ENCODE data around the gene NCAM1. TPM values are rescaled to one million over a fixed set of nuclear protein-coding genes. Genes with fewer than 3 reads are reported as not detected.

The NCAM1 gene
- total and polyA plus RNA-seq, 2 donors (not counting 3 experiments of a cell fraction or from before 2014, with no cell fraction given), result 0.03 TPM; not detected in 1

DNA sequence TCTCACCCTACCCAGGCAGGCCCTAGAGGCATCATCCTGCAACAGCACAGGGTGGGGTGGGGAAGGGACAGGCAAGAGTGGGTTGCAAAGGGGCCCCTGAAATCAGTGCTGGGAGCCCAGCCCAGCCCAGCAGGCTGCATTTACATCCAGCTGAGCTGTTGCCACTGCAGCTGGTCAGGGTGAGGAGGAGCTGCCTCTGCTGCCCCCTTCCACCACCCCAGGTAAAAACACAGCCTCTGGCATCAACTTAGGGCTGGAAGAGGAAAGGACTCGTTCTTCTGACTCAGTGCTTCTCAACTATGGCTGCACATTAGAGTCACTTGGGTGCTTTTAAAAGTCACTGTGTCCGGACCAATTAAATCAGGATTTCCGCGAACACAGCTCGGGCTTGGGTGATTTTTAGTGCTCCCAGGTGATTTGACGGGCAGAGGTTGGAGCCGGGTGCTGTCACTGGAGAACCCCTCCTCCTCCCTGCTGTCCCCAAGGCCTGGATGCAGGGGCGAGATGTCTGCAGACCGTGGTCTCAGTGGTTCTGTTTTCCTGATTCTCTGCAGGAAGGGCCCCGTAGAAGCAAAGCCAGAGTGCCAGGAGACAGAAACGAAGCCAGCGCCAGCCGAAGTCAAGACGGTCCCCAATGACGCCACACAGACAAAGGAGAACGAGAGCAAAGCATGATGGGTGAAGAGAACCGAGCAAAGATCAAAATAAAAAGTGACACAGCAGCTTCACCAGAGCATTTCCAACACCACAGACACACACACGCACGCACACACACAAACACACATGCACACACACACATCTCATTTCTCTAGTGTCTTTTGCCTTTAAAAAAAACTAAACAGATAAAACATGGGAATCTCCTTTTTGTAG, 313.7 kb downstream of the NCAM1 start:
- H3K36me3 ChIP-seq (ENCODE audit: control insufficient read depth in 2 of 2, extremely low read depth in 1 of 2, insufficient read depth in 2 of 2, low read length in 2 of 2), result no peaks in the 10 kb centered on the region
- no peak overlapping the region for H3K4me3 ChIP-seq (replicated peaks in 1 of 3; ENCODE audit: insufficient read depth in 1 of 3, low read depth in 1 of 3, low read length in 3 of 3)
- FAIRE-seq (no peak), DNase-seq (ENCODE audit: low read depth, low spot score) (no peak)
- H3K4me2 ChIP-seq (ENCODE audit: insufficient read depth, low read length), result no peak overlapping the region
- no TSS peak for BruUV-seq (replicated peaks)
- no peaks in the 10 kb centered on the region for H3K27me3 ChIP-seq (ENCODE audit: control insufficient read depth in 2 of 2, insufficient read depth in 2 of 2, low read length in 2 of 2)
- CTCF ChIA-PET, result interaction anchor here (2.1 kb wide), 1 partner anchor 15 kb away, joined by 5 read pairs; no protein-coding TSS in a partner anchor
- H4K20me1 ChIP-seq (replicated peaks; ENCODE audit: control insufficient read depth, extremely low read depth, insufficient read depth, low read length), result no peaks in the 10 kb centered on the region
- no peaks in the 10 kb centered on the region for H3K9me1 ChIP-seq (replicated peaks; ENCODE audit: control insufficient read depth, extremely low read depth, insufficient read depth, low read length)
- no peak overlapping the region for H3K27ac ChIP-seq (ENCODE audit: insufficient read depth, low read depth, low read length)
- TF ChIP-seq EZH2 (IDR thresholded peaks at IDR 0.05; ENCODE audit: borderline replicate concordance, low read depth, low read length, severe bottlenecking) (no peak), GATA2 (IDR thresholded peaks at IDR 0.05; ENCODE audit: insufficient read depth, insufficient read length, low read depth, low read length) (no peak)
- no peak overlapping the region for H2AFZ ChIP-seq (ENCODE audit: low read depth, low read length)
- H3K9me3 ChIP-seq (replicated peaks; ENCODE audit: control insufficient read depth, insufficient read depth, low read length), result no peaks in the 10 kb centered on the region
- POLR2A ChIA-PET, result no interaction called here
- no peak overlapping the region for H3K9ac ChIP-seq (replicated peaks; ENCODE audit: extremely low read depth, insufficient read depth, low read length)
- intact Hi-C loops (cut with micrococcal nuclease) (no loop called here), dilution Hi-C loops (cut with MboI; ENCODE audit: extremely low pct_ligation_motif_present, low sequenced_read_pairs) (no loop called here)
- H3K79me2 ChIP-seq (ENCODE audit: control insufficient read depth, insufficient read depth, low read length), result no peaks in the 10 kb centered on the region
- H3K4me1 ChIP-seq (ENCODE audit: control insufficient read depth, extremely low read depth, insufficient read depth, low read length), result no peaks in the 10 kb centered on the region

GRCh38 chr11:113275602-113276001, 314.4 kb downstream of the NCAM1 start:
- Histone ChIP-seq H3K4me2 (ENCODE audit: insufficient read depth, low read length) (no peak overlapping the region), H3K9me1 (replicated peaks; ENCODE audit: control insufficient read depth, extremely low read depth, insufficient read depth, low read length) (no peaks in the 10 kb centered on the region), H3K79me2 (ENCODE audit: control insufficient read depth, insufficient read depth, low read length) (no peaks in the 10 kb centered on the region), H2AFZ (ENCODE audit: low read depth, low read length) (no peak overlapping the region), H3K4me1 (ENCODE audit: control insufficient read depth, extremely low read depth, insufficient read depth, low read length) (no peaks in the 10 kb centered on the region), H3K9me3 (replicated peaks; ENCODE audit: control insufficient read depth, insufficient read depth, low read length) (no peaks in the 10 kb centered on the region), H4K20me1 (replicated peaks; ENCODE audit: control insufficient read depth, extremely low read depth, insufficient read depth, low read length) (no peaks in the 10 kb centered on the region), H3K36me3 (ENCODE audit: control insufficient read depth in 2 of 2, extremely low read depth in 1 of 2, insufficient read depth in 2 of 2, low read length in 2 of 2) (no peaks in the 10 kb centered on the region), H3K4me3 (replicated peaks in 1 of 3; ENCODE audit: insufficient read depth in 1 of 3, low read depth in 1 of 3, low read length in 3 of 3) (no peak overlapping the region), H3K27me3 (ENCODE audit: control insufficient read depth in 2 of 2, insufficient read depth in 2 of 2, low read length in 2 of 2) (no peaks in the 10 kb centered on the region), H3K27ac (ENCODE audit: insufficient read depth, low read depth, low read length) (no peak overlapping the region), H3K9ac (replicated peaks; ENCODE audit: extremely low read depth, insufficient read depth, low read length) (no peak overlapping the region)
- BruUV-seq (replicated peaks), result no TSS peak
- TF ChIP-seq, protein P1, sequence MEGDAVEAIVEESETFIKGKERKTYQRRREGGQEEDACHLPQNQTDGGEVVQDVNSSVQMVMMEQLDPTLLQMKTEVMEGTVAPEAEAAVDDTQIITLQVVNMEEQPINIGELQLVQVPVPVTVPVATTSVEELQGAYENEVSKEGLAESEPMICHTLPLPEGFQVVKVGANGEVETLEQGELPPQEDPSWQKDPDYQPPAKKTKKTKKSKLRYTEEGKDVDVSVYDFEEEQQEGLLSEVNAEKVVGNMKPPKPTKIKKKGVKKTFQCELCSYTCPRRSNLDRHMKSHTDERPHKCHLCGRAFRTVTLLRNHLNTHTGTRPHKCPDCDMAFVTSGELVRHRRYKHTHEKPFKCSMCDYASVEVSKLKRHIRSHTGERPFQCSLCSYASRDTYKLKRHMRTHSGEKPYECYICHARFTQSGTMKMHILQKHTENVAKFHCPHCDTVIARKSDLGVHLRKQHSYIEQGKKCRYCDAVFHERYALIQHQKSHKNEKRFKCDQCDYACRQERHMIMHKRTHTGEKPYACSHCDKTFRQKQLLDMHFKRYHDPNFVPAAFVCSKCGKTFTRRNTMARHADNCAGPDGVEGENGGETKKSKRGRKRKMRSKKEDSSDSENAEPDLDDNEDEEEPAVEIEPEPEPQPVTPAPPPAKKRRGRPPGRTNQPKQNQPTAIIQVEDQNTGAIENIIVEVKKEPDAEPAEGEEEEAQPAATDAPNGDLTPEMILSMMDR (IDR thresholded peaks at IDR 0.05; ENCODE audit: extremely low read depth in 1 of 2, insufficient read depth in 1 of 2, low read depth in 1 of 2, low read length in 2 of 2), result no peak
- ChIA-PET POLR2A (no interaction called here), CTCF (interaction anchor here (2.1 kb wide), 1 partner anchor 14 kb away, joined by 5 read pairs; no protein-coding TSS in a partner anchor)
- DNase-seq (ENCODE audit: low read depth, low spot score) (no peak), FAIRE-seq (no peak)
- intact Hi-C loops (cut with micrococcal nuclease) (no loop called here), dilution Hi-C loops (cut with MboI; ENCODE audit: extremely low pct_ligation_motif_present, low sequenced_read_pairs) (no loop called here)

Measured in endothelial cell of umbilical vein (primary cell).